Measurements from ENCODE around the gene TANC2. TPM values are rescaled to one million over a fixed set of nuclear protein-coding genes. Genes with fewer than 3 reads are reported as not detected.

The TANC2 gene
- total RNA-seq, 1 donor = 48.9 TPM

GRCh38 chr17:63015824-63016223 is 49.8 kb downstream of the TANC2 start:
- H3K9me3 ChIP-seq (ENCODE audit: low read depth, low read length) = no peaks in the 10 kb centered on the region
- no peaks in the 10 kb centered on the region for H3K27me3 ChIP-seq (ENCODE audit: insufficient read depth, low read length)

More at GRCh38 chr17:63015824-63016223, 49.8 kb downstream of the TANC2 start:
- no peak for DNase-seq (ENCODE audit: insufficient read length, low spot score, missing footprints)
- Histone ChIP-seq H3K27ac (ENCODE audit: low read depth, low read length) (no peak overlapping the region), H3K4me2 (ENCODE audit: insufficient read depth, low read length) (no peak overlapping the region), H3K4me3 (ENCODE audit: insufficient read depth, low read length) (no peak overlapping the region), H3K36me3 (ENCODE audit: insufficient read depth, low read length) (peaks cover 3% of the 10 kb centered on the region), H3K79me2 (ENCODE audit: insufficient read depth, low read length) (peaks cover 67% of the 10 kb centered on the region), H2AFZ (ENCODE audit: low read length) (no peak overlapping the region), H4K20me1 (ENCODE audit: insufficient read depth, low read length) (peaks cover 10% of the 10 kb centered on the region), H3K4me1 (ENCODE audit: insufficient read depth, low read length) (peaks cover 2% of the 10 kb centered on the region)
- TF ChIP-seq CTCF (IDR thresholded peaks at IDR 0.05; ENCODE audit: extremely low read depth, low read depth, low read length) = no peak

Small RNA genes lying within 50 kb of the gene (small RNA-seq; reads per million reads assigned to genes)
- gene MIR633 = not detected

Other genes with a start within 250 kb of the TANC2 start
- under 0.01 TPM in 1 of 2 replicates, not detected in the other for gene MARCHF10, start 157.9 kb upstream of the TANC2 start, total RNA-seq